ENCODE results near the gene DHX34.
"Not testable (repeated sequence)": the region's sequence is repeated elsewhere in the genome, so short reads cannot be mapped to it uniquely, and the experiment has no call there.

The DHX34 gene

DNA sequence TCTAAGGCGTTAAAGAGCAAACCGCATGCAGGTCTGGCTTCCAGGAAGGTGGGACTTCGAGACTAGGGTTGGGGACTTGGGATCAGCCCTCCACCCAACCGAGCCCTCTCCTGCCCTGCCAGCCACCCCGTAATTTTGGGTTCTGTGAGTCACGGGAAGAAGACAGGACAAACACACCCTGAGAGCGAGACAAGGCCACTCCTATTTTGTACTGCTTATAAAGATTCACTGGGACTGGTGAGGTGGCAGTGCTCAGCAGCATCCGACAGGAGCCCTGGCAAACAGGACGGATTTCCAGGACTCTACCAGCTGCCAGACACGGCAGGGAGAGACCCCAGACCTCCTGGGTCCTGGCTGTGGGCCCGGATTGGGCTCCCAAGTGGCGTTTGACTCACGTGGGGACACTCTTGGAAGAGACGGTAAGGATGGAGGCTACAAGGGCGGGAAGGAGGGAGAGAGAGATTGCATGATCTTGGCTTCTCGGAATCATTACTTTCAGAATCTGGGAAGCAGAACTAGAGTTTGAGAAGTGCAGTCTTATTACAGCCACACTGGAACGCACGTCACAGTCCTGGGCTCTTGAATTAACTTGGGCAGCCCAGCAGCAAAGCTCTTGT lies 17.1 kb upstream of the DHX34 start, which contains the start of gene C5AR2:
Gene C5AR2 (plus strand): TSS at position 245 of the 617 bp plus-strand sequence. CDS start 8,625 bp downstream, outside the sequence.
- no peaks in the 10 kb centered on the region for H3K79me2 ChIP-seq
- no peak within 1 kb of the TSS for H3K4me3 ChIP-seq (ENCODE audit: low read depth, low read length)
- H3K36me3 ChIP-seq (ENCODE audit: control insufficient read depth, insufficient read depth, low read length): no peaks in the 10 kb centered on the region
- no peak within 1 kb of the TSS for H3K27ac ChIP-seq
- H2AFZ ChIP-seq: no peak within 1 kb of the TSS
- H3K9ac ChIP-seq: no peak within 1 kb of the TSS
- H3K27me3 ChIP-seq (ENCODE audit: control insufficient read depth, insufficient read depth, low read length): no peaks in the 10 kb centered on the region
- no peaks in the 10 kb centered on the region for H3K9me3 ChIP-seq (ENCODE audit: control insufficient read depth, low read length)
- H3K4me2 ChIP-seq (ENCODE audit: low read length): no peak within 1 kb of the TSS
- no peaks in the 10 kb centered on the region for H3K4me1 ChIP-seq
- TF ChIP-seq, protein P1, sequence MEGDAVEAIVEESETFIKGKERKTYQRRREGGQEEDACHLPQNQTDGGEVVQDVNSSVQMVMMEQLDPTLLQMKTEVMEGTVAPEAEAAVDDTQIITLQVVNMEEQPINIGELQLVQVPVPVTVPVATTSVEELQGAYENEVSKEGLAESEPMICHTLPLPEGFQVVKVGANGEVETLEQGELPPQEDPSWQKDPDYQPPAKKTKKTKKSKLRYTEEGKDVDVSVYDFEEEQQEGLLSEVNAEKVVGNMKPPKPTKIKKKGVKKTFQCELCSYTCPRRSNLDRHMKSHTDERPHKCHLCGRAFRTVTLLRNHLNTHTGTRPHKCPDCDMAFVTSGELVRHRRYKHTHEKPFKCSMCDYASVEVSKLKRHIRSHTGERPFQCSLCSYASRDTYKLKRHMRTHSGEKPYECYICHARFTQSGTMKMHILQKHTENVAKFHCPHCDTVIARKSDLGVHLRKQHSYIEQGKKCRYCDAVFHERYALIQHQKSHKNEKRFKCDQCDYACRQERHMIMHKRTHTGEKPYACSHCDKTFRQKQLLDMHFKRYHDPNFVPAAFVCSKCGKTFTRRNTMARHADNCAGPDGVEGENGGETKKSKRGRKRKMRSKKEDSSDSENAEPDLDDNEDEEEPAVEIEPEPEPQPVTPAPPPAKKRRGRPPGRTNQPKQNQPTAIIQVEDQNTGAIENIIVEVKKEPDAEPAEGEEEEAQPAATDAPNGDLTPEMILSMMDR (IDR thresholded peaks at IDR 0.05): no peak

- H3K9me3 ChIP-seq (ENCODE audit: control insufficient read depth, low read length); H3K4me3 ChIP-seq (ENCODE audit: low read depth, low read length); H3K4me1 ChIP-seq; H3K27ac ChIP-seq; H3K79me2 ChIP-seq; H3K4me2 ChIP-seq (ENCODE audit: low read length); H3K27me3 ChIP-seq (ENCODE audit: control insufficient read depth, insufficient read depth, low read length); H2AFZ ChIP-seq; H3K9ac ChIP-seq; H3K36me3 ChIP-seq (ENCODE audit: control insufficient read depth, insufficient read depth, low read length): not testable (repeated sequence)
Observed at GRCh38 chr19:47336765-47337718, 12.1 kb upstream of the DHX34 start.

DNA sequence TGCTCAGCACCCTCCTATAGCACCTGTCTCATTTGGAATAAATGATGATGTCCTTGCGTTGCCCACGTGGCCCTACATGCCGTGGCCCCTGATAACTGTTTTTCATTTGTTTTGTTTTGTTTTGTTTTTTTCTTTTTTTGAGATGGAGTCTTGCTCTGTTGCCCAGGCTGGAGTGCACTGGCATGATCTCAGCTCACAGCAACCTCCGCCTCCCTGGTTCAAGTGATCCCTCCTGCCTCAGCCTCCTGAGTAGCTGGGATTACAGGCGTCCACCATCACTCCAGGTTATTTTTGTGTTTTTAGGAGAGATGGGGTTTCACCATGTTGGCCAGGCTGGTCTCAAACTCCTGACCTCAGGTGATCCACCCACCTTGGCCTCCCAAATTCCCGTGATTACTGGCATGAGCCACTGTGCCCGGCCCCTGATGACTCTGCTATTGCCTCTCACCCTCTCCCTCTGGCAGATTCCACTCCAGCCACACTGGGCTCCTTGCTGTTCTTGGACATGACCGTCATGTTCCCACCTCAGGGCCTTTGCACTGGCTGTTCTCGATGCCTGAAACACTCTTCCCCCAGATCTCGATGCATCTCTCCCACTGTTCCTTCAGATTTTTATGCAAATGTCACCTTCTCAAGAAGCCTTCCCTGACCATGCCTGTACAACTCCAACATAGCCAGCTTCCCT lies 9.8 kb upstream of the DHX34 start:
- Histone ChIP-seq H2AFZ (no peak overlapping the region), H3K36me3 (ENCODE audit: control insufficient read depth, insufficient read depth, low read length) (no peaks in the 10 kb centered on the region), H3K4me2 (ENCODE audit: low read length) (no peak overlapping the region), H3K79me2 (no peaks in the 10 kb centered on the region), H3K9ac (no peak overlapping the region), H3K4me3 (ENCODE audit: low read depth, low read length) (no peak overlapping the region), H3K27me3 (ENCODE audit: control insufficient read depth, insufficient read depth, low read length) (no peaks in the 10 kb centered on the region), H3K27ac (no peak overlapping the region), H3K9me3 (ENCODE audit: control insufficient read depth, low read length) (no peaks in the 10 kb centered on the region), H3K4me1 (no peaks in the 10 kb centered on the region)
- TF ChIP-seq, protein P1 (IDR thresholded peaks at IDR 0.05): no peak

GRCh38 chr19:47340477-47341208 lies 8.5 kb upstream of the DHX34 start:
- TF ChIP-seq, protein P1 (IDR thresholded peaks at IDR 0.05): no peak
- H3K36me3 ChIP-seq (ENCODE audit: control insufficient read depth, insufficient read depth, low read length): no peaks in the 10 kb centered on the region
- no peak overlapping the region for H3K4me3 ChIP-seq (ENCODE audit: low read depth, low read length)
- no peaks in the 10 kb centered on the region for H3K27me3 ChIP-seq (ENCODE audit: control insufficient read depth, insufficient read depth, low read length)
- H3K27ac ChIP-seq: no peak overlapping the region
- H3K79me2 ChIP-seq: no peaks in the 10 kb centered on the region
- H3K9ac ChIP-seq: no peak overlapping the region
- H3K4me2 ChIP-seq (ENCODE audit: low read length): no peak overlapping the region
- H3K9me3 ChIP-seq (ENCODE audit: control insufficient read depth, low read length): no peaks in the 10 kb centered on the region
- H2AFZ ChIP-seq: no peak overlapping the region
- H3K4me1 ChIP-seq: no peaks in the 10 kb centered on the region
